ENCODE data around the gene FOXR1.

FOXR1 gene

DNA sequence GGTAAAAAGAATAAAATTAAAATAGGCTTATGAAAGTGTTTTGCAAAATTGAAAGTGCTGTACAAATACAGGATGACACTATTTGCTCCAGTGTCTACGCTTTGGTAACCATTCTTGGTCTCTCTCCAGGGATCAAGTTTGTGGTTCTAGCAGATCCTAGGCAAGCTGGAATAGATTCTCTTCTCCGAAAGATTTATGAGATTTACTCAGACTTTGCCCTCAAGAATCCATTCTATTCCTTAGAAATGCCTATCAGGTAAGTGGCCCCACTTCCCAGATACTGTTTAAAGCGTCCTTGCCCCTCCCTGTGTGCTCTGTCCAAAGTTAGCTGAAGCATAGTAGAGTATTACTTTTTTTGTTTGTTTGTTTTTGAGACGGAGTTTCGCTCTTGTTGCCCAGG, 50.1 kb downstream of the FOXR1 start:
- no peak for DNase-seq (ENCODE audit: low read depth)
- TF ChIP-seq POLR2A (IDR thresholded peaks at IDR 0.05; ENCODE audit: extremely low read depth, insufficient read length) (no peak), MYC (IDR thresholded peaks at IDR 0.05; ENCODE audit: low read depth, low read length) (no peak)
- TF ChIP-seq, protein P1, sequence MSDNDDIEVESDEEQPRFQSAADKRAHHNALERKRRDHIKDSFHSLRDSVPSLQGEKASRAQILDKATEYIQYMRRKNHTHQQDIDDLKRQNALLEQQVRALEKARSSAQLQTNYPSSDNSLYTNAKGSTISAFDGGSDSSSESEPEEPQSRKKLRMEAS (IDR thresholded peaks at IDR 0.05; ENCODE audit: low read depth, low read length) = no peak
- TF ChIP-seq, protein P2, sequence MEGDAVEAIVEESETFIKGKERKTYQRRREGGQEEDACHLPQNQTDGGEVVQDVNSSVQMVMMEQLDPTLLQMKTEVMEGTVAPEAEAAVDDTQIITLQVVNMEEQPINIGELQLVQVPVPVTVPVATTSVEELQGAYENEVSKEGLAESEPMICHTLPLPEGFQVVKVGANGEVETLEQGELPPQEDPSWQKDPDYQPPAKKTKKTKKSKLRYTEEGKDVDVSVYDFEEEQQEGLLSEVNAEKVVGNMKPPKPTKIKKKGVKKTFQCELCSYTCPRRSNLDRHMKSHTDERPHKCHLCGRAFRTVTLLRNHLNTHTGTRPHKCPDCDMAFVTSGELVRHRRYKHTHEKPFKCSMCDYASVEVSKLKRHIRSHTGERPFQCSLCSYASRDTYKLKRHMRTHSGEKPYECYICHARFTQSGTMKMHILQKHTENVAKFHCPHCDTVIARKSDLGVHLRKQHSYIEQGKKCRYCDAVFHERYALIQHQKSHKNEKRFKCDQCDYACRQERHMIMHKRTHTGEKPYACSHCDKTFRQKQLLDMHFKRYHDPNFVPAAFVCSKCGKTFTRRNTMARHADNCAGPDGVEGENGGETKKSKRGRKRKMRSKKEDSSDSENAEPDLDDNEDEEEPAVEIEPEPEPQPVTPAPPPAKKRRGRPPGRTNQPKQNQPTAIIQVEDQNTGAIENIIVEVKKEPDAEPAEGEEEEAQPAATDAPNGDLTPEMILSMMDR (IDR thresholded peaks at IDR 0.05; ENCODE audit: low read depth, low read length) = no peak
- H3K4me3 ChIP-seq (ENCODE audit: low read depth, low read length) = no peak overlapping the region

DNA sequence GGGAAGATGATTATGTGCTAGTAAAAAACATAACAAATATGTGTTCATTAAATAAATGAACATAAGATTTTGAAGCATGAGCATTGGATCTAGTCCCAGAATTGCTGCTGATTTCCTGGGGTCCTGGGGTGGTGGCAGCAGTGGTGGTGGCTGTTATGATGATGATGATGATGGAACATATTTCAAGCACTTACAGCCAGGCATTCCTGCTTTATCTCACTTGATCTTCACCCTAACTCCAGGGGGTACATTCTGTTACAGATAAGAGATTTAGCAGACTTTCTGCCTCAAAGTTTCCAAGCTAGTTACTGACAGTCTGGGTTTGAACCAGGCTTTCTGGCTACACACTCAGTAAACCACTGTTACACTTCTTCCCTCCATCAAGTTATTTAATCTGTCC, 52.2 kb downstream of the FOXR1 start:
- TF ChIP-seq, protein P2 (IDR thresholded peaks at IDR 0.05; ENCODE audit: low read depth, low read length) = no peak
- TF ChIP-seq POLR2A (IDR thresholded peaks at IDR 0.05; ENCODE audit: extremely low read depth, insufficient read length) = no peak
- no peak for TF ChIP-seq MYC (IDR thresholded peaks at IDR 0.05; ENCODE audit: low read depth, low read length)
- TF ChIP-seq, protein P1 (IDR thresholded peaks at IDR 0.05; ENCODE audit: low read depth, low read length) = no peak
- no peak for DNase-seq (ENCODE audit: low read depth)
- no peak overlapping the region for H3K4me3 ChIP-seq (ENCODE audit: low read depth, low read length)

DNA sequence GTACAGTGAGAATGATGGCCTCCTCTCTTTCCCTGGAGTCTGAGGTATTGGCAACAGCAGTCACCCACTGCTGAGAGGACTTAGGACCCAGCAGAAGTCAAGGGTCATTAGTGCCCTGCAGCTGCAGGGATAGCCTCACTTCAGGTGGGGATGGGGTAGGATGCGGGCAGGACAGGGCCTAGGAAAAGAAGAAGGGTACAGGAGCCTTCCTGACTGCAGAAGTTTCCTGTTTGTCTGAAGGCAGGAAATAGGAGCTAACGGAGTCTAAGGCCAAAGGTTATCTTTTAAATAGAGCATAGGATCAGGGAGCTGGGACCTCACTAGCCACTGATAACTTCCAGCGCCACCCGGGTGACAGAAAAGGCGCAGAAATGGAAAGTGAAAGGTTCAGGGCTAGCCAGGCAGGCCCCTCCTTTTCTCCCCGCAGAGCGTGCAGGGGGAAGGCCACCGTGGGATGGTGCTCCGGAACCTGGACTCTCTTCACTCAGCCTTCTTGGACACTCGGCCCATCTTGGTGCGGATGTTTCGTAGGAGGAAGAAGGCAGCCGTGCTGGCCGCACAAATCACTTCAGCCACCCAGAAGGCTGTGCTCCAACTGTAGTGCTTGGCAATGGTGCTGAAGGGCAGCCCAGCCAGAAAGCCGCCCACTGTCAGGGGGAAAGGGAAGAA, 53.0 kb downstream of the FOXR1 start:
- TF ChIP-seq MYC (IDR thresholded peaks at IDR 0.05; ENCODE audit: low read depth, low read length) (no peak), POLR2A (IDR thresholded peaks at IDR 0.05; ENCODE audit: extremely low read depth, insufficient read length) (no peak)
- TF ChIP-seq, protein P1 (IDR thresholded peaks at IDR 0.05; ENCODE audit: low read depth, low read length) = no peak
- TF ChIP-seq, protein P2 (IDR thresholded peaks at IDR 0.05; ENCODE audit: low read depth, low read length) = no peak
- no peak for DNase-seq (ENCODE audit: low read depth)

GRCh38 chr11:119025099-119025473, 53.5 kb downstream of the FOXR1 start:
- no peak overlapping the region for H3K4me3 ChIP-seq (ENCODE audit: low read depth, low read length)
- no peak for DNase-seq (ENCODE audit: low read depth)
- no peak for TF ChIP-seq POLR2A (IDR thresholded peaks at IDR 0.05; ENCODE audit: extremely low read depth, insufficient read length)
- TF ChIP-seq, protein P1 (IDR thresholded peaks at IDR 0.05; ENCODE audit: low read depth, low read length) = no peak
- TF ChIP-seq MYC (IDR thresholded peaks at IDR 0.05; ENCODE audit: low read depth, low read length) = no peak
- TF ChIP-seq, protein P2 (IDR thresholded peaks at IDR 0.05; ENCODE audit: low read depth, low read length) = no peak

More for the DNA sequence above, 53.0 kb downstream of the FOXR1 start:
- H3K4me3 ChIP-seq (ENCODE audit: low read depth, low read length) = no peak overlapping the region

DNA sequence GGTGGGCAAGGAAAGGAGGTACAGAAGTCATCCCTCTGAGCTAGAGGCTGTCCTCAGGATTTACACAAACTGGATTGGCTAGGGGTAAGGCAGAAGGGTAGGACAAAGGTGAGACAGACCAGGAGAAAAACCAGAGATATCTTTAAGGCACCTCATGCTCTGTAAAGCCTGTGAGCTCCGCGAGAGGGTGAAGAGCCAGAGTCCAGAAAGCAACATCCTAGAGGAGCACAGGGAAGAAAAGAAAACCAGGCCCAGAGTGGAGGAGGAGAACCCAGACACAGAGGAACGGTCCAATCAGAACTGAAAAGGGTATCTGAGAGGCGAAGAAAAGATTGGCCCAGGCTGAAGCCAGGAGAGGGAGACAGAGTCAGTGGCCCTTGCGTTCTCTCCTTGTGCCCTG, 54.0 kb downstream of the FOXR1 start:
- no peak overlapping the region for H3K4me3 ChIP-seq (ENCODE audit: low read depth, low read length)
- no peak for DNase-seq (ENCODE audit: low read depth)
- TF ChIP-seq POLR2A (IDR thresholded peaks at IDR 0.05; ENCODE audit: extremely low read depth, insufficient read length) (no peak), MYC (IDR thresholded peaks at IDR 0.05; ENCODE audit: low read depth, low read length) (no peak)
- TF ChIP-seq, protein P1 (IDR thresholded peaks at IDR 0.05; ENCODE audit: low read depth, low read length) = no peak
- TF ChIP-seq, protein P2 (IDR thresholded peaks at IDR 0.05; ENCODE audit: low read depth, low read length) = no peak
